Airway epithelial cell (primary cell): ENCODE data around the gene METTL8. TPM values are rescaled to one million over a fixed set of nuclear protein-coding genes. Genes with fewer than 3 reads are reported as not detected.

Experiments
- total RNA-seq: library from RNA; depleted of rRNA; stranded (reverse); fragments of >200 nt; gene quantifications from 2 replicates; pipeline ENCODE4 v1.2.3, GENCODE V29; 2015

METTL8 gene, protein sequence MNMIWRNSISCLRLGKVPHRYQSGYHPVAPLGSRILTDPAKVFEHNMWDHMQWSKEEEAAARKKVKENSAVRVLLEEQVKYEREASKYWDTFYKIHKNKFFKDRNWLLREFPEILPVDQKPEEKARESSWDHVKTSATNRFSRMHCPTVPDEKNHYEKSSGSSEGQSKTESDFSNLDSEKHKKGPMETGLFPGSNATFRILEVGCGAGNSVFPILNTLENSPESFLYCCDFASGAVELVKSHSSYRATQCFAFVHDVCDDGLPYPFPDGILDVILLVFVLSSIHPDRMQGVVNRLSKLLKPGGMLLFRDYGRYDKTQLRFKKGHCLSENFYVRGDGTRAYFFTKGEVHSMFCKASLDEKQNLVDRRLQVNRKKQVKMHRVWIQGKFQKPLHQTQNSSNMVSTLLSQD
- total RNA-seq = 22.1 and 32.5 TPM in 2 replicates

DNA sequence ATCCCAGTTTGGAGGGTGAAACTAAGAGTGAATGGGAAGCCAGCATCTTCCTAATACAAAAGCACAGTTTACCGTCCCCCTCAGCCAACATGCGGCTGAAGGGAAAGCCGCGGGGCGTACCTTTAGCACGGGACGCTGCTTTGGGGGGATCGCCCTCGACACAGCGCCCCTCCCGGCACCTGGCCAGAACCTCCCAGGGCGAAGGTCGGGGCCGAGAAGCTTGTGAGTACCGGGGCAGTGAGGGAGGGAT lies at the start of gene METTL8:
TSS of gene METTL8 (minus strand) at position 228 of the 250 bp plus-strand sequence. CDS start 41,805 bp downstream, outside the sequence.

GRCh38 chr2:171434013-171434989 lies 511 bp upstream of the METTL8 start, which contains the start of gene DCAF17:
Gene DCAF17 (plus strand): TSS chr2:171434226. CDS start chr2:171434578, 352 bp downstream.

Other genes starting within 250 kb of the METTL8 start
- 8.2 and 14.0 TPM in 2 replicates for gene DCAF17, start 236 bp upstream of the METTL8 start, total RNA-seq
- 9.6 and 11.6 TPM in 2 replicates for gene CYBRD1, start 88.5 kb upstream of the METTL8 start, total RNA-seq